Muscle of back (tissue), 11 donors: ENCODE results near the gene MRM1. TPM values are rescaled to one million over a fixed set of nuclear protein-coding genes. Genes with fewer than 3 reads are reported as not detected.

Experiments used
- DNase-seq, 3 donors: peaks; one replicate each; pipeline versions ENCODE4 v3.0.0 to v3.0.0-alpha.2; 2013
- polyA plus RNA-seq, 10 donors: library from polyadenylated mRNA; unstranded; fragments of 120-200 nt; gene quantifications; one replicate each; pipeline ENCODE4 v1.2.1, GENCODE V29; 2013; ENCODE audit not compliant: insufficient read length in 10 of 10

The MRM1 gene
- polyA plus RNA-seq, 10 donors: 2.5 to 3.7 (median 3.3) TPM

GRCh38 chr17:36629252-36629847 lies 28.0 kb downstream of the MRM1 start:
- peak; percentile 41 to 84 (median 60) for DNase-seq

DNA sequence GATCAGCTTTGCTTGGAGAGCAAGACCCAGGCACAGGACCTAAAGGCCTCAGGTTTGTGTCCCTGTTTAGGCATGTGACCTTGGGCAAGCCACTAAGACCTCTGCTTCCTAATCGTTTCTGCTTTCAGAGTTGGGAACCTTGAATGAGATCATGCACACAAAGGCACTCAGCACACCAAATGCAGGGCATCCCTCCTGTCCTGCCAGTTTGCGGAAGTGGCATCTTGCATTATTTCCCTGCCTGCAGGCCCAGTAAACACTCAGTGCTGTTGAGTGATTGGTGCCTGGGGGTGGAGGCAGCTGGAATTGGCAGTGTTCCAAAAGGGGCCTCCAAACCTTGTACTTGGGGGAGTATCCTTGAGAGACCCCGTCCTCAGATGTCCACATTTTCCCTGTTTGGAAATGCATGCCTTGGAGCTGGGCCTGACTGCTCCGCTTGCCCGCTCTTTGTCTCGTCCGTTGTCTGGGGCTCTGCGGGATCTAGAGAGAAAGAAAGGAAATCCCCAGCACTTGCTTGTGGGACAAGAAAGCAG lies 28.7 kb downstream of the MRM1 start:
- DNase-seq: no peak

DNA sequence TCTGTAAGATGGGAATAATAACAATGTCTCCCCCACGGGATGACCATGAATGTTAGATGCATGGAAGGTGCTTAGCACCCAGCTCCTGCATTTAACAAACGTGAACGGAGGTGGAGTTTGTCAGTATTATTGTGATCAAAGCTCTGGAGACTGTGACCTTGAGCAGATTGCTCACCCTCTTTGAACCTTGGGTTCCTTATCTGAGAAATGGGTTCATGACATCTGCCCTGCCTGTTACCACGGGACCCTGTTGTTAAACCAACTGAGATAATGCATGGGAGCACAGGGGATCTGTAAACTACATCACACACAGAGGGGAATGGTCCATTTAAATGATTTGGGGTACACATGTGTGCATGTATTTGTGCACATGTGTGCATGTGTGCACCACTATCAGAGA lies 29.6 kb downstream of the MRM1 start:
- DNase-seq: no peak

GRCh38 chr17:36632916-36633771 lies 31.8 kb downstream of the MRM1 start:
- DNase-seq: no peak

- DNase-seq: no peak
Observed at GRCh38 chr17:36640346-36640745, 39.0 kb downstream of the MRM1 start.

GRCh38 chr17:36640836-36641235 lies 39.5 kb downstream of the MRM1 start:
- no peak for DNase-seq

DNA sequence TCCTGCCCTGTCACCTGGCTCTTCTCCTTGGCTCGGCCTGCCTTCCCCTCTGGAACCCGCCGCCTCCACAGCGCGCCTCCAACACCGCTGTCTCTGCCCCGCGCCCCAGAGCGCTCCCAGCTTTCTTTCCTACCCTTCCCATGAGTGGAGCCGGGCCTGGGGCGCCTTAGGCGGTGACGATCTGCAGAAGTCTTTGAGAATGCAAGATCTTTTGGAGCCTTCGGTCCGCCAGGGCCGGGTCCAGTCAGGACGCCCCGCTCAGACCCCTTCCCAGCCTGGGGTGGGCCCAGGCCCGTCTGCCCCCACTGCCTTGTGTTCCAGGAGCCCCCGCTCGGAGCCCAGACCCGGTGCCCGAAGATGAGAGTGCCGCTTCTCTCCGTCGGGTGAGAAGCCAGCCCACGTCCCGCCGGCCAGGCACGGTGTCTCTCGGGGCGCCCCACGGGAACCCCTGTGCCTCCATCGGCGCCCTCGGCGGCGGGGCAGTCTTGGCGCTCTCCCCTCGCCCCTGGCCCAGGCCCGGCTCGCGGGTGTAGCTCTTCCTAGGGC lies 40.0 kb downstream of the MRM1 start:
- DNase-seq: no peak

DNA sequence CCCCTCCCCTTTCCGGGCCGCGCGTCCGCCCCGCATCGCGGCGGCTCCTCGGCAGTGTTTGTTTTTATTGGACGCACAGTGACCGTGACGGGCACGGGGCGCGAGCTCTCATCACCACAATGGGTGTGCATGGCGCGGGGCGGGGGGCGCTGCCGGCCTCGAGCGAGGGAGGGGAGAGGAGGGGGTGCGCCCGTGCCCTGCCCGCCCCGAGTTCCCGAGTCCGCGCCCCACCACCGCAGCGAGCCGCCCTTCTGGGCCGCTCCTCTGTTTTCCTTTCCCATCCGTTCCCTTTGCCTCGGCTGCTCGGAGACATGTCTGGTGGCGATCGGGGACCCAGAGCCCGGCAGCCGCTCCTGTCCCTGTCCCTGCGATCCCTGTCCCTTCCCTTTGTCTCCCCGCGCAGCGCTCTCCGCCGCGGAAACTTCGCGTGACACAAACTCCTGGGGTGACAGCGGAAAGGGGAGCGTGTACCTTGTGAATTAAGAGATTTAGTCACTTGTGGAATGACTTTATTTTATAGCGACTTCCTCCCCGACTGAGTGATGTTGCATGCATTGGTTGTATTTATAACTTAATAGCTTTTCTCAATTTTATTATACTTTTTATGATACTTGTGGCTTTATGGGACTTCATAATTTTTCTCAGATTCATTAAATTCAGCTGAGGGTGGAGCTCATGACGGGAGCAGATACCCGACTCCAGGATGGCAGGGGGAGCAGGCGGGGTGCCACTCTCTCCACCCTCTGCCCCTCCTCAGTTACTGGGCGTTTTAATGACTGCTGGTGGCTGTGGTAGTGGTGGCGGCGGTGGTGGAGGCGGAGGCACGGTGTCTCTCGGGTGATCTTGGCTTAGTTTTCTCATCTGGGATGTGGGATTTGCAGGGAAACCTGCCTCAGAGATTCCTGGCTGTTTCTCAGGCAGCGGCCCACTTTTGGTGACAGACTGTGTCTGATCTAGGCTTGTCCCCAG lies 40.8 kb downstream of the MRM1 start:
- DNase-seq: peak in 1 of 3 donors; percentile 25

- no peak for DNase-seq
Observed at GRCh38 chr17:36643086-36643685, 41.8 kb downstream of the MRM1 start.

DNA sequence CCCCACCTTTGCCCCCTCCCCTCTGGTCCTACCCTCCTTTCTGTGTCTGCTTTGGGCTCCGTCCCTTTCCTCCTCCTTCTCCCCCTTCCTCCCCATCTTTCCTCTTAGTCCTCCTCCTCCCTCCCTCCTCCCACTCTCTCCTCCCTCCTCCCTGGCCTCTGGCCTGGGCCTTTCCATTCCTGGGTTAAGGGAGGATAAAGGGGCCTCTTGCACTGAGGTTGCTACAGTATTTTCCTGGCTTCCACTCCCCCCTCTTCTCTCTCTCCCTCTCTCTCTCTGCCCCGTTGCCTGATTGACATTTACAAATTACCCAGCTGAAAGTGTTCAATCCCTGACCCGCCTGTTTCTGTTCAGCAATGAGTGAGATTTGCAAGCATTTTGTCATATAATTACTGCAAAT lies 44.0 kb downstream of the MRM1 start:
- no peak for DNase-seq

DNA sequence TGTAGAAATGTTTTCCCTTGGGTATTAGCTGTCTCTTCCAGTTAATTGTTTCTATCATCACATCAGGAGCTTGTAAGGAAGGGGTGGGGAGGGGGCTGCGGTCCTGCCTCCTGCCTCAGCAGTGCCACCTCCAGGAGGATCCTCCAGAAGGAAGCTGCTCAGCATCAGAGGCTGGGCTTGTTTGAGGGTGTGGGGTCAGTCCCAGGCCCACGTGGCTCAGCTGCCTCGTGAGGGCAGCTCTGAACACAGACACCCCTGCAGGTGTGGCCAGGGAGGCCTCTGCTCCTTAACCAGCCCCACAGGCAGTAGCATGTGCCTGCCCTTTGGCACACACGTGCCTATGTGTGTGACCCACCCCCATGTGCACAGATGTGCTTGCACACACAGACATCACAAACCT lies 46.3 kb downstream of the MRM1 start:
- no peak for DNase-seq

- DNase-seq: no peak
Observed at GRCh38 chr17:36650096-36650775, 48.9 kb downstream of the MRM1 start.

GRCh38 chr17:36653374-36653773 lies 52.0 kb downstream of the MRM1 start:
- no peak for DNase-seq

GRCh38 chr17:36653856-36654255 lies 52.5 kb downstream of the MRM1 start:
- no peak for DNase-seq

GRCh38 chr17:36655726-36656125 lies 54.3 kb downstream of the MRM1 start:
- DNase-seq: no peak

DNA sequence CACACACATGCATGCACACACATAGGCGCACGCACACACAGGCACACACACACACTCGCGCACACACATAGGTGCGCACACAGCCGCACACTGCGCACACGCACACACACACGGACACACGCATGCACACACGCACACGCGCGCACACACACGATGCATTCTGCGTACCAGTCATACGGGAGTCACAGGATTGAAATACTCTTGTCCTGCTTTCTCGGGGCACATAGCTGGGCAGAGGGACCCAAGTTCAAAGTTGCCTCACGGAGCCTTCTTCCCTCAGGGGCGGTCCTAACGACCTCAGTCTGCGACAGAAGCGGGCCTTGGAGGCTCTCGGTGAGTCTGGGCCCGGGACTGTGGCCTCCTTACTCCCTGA lies 56.0 kb downstream of the MRM1 start:
- DNase-seq: no peak

- DNase-seq: peak in 2 of 3 donors; percentile 10 to 48
Observed at GRCh38 chr17:36657763-36658490, 56.5 kb downstream of the MRM1 start.
